Measurements from ENCODE around the gene USP13.

DNA sequence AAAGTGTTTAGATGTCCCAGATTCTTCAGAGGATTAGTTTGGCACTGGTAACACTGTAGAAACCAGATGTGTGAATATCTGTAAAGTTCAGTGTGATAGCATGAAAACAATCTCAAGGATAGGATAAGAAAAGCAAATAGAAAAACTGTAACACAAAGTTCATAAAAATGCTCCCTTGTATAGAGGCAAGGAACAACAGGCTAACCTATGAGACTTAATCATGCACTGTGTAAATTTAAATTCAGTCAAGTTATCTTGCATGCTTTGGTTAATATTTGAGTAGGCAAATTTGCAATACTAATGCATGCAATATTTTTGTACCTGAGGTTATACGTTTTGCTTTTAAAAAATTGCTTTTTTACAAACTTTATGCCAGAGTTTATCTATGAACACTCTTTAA is 144.4 kb downstream of the USP13 start:
- TF ChIP-seq, protein P1, sequence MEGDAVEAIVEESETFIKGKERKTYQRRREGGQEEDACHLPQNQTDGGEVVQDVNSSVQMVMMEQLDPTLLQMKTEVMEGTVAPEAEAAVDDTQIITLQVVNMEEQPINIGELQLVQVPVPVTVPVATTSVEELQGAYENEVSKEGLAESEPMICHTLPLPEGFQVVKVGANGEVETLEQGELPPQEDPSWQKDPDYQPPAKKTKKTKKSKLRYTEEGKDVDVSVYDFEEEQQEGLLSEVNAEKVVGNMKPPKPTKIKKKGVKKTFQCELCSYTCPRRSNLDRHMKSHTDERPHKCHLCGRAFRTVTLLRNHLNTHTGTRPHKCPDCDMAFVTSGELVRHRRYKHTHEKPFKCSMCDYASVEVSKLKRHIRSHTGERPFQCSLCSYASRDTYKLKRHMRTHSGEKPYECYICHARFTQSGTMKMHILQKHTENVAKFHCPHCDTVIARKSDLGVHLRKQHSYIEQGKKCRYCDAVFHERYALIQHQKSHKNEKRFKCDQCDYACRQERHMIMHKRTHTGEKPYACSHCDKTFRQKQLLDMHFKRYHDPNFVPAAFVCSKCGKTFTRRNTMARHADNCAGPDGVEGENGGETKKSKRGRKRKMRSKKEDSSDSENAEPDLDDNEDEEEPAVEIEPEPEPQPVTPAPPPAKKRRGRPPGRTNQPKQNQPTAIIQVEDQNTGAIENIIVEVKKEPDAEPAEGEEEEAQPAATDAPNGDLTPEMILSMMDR (IDR thresholded peaks at IDR 0.05) = no peak
- TF ChIP-seq EZH2 (IDR thresholded peaks at IDR 0.05; ENCODE audit: borderline replicate concordance, insufficient read depth, low read depth, low read length, poor library complexity, severe bottlenecking) = no peak
